ENCODE data around the gene PKDREJ. TPM values are rescaled to one million over a fixed set of nuclear protein-coding genes. Genes with fewer than 3 reads are reported as not detected.
A peak's percentile ranks its signal among the peaks of the same experiment; 100 is the strongest.

The PKDREJ gene
- total RNA-seq, 2 experiments from 2014 or later, result not detected

- no peak for TF ChIP-seq CTCF (IDR thresholded peaks at IDR 0.05)
- peak overlapping the region; percentile 91 for H3K4me3 Mint-ChIP-seq
- peak; percentile 49 for DNase-seq
- peak overlapping the region; percentile 9 for H3K27ac Mint-ChIP-seq
- H3K4me1 Mint-ChIP-seq (ENCODE audit: low read depth), result peaks cover 23% of the 10 kb centered on the region
- H3K9me3 Mint-ChIP-seq, result no peaks in the 10 kb centered on the region
- ChIA-PET CTCF (interaction anchor here (0.9 kb wide), 1 partner anchor 303 kb away, joined by 3 read pairs; no protein-coding TSS in a partner anchor), POLR2A (interaction anchor here (1.7 to 2.4 kb wide), 2 partner anchors 10 to 146 kb away, joined by 3 to 7 read pairs; partner anchors contain the start of gene PPARA)
- peak; percentile 8 for ATAC-seq
- intact Hi-C loops (cut with micrococcal nuclease), result loop anchor here (5.0 kb wide), 1 partner anchor 175 kb away; no protein-coding TSS in a partner anchor
- H3K36me3 Mint-ChIP-seq (ENCODE audit: low read depth), result peaks cover 36% of the 10 kb centered on the region
- peaks cover 4% of the 10 kb centered on the region for H3K27me3 Mint-ChIP-seq
Observed at GRCh38 chr22:46297151-46297812, 34.1 kb upstream of the PKDREJ start.

GRCh38 chr22:46296257-46297150 lies 33.4 kb upstream of the PKDREJ start, which contains the start of gene GTSE1:
Gene GTSE1 (plus strand): TSS chr22:46296870. CDS start chr22:46297401, 531 bp downstream.
- no peaks in the 10 kb centered on the region for H3K9me3 Mint-ChIP-seq
- ChIA-PET POLR2A (interaction anchor here (0.6 to 2.4 kb wide), 10 partner anchors 10 to 162 kb away, joined by 3 to 7 read pairs (median 4); partner anchors contain the start of genes CDPF1 and PPARA), CTCF (interaction anchor here (0.7 to 2.1 kb wide), 7 partner anchors 8 to 302 kb away, joined by 3 to 8 read pairs (median 4); partner anchors contain the start of gene CDPF1)
- TF ChIP-seq CTCF (IDR thresholded peaks at IDR 0.05), result peak; percentile 11
- peak; percentile 99 for DNase-seq
- peak; percentile 98 for ATAC-seq
- peak within 1 kb of the TSS; percentile 91 for H3K4me3 Mint-ChIP-seq
- peak within 1 kb of the TSS; percentile 94 for H3K27ac Mint-ChIP-seq
- H3K36me3 Mint-ChIP-seq (ENCODE audit: low read depth), result peaks cover 38% of the 10 kb centered on the region
- intact Hi-C loops (cut with micrococcal nuclease), result loop anchor here (5.0 kb wide), 1 partner anchor 174 kb away; no protein-coding TSS in a partner anchor
- peaks cover 4% of the 10 kb centered on the region for H3K27me3 Mint-ChIP-seq
- peaks cover 23% of the 10 kb centered on the region for H3K4me1 Mint-ChIP-seq (ENCODE audit: low read depth)

- ChIA-PET CTCF (interaction anchor here (1.6 to 2.1 kb wide), 4 partner anchors 45 to 289 kb away, joined by 4 to 8 read pairs (median 6); partner anchors contain the start of gene CDPF1), POLR2A (interaction anchor here (1.3 to 2.4 kb wide), 6 partner anchors 19 to 161 kb away, joined by 3 to 7 read pairs (median 4); partner anchors contain the start of genes CDPF1 and PPARA)
- TF ChIP-seq CTCF (IDR thresholded peaks at IDR 0.05), result no peak
- Mint-ChIP-seq H3K36me3 (ENCODE audit: low read depth) (peaks cover 29% of the 10 kb centered on the region), H3K27ac (peak overlapping the region; percentile 94), H3K4me1 (ENCODE audit: low read depth) (peaks cover 23% of the 10 kb centered on the region), H3K4me3 (peak overlapping the region; percentile 91), H3K27me3 (peaks cover 4% of the 10 kb centered on the region), H3K9me3 (no peaks in the 10 kb centered on the region)
- ATAC-seq (no peak), DNase-seq (no peak)
- intact Hi-C loops (cut with micrococcal nuclease), result loop anchor here (5.0 kb wide), 1 partner anchor 173 kb away; no protein-coding TSS in a partner anchor
Observed at GRCh38 chr22:46295277-46295971, 32.3 kb upstream of the PKDREJ start.

GRCh38 chr22:46294784-46295183 lies 31.6 kb upstream of the PKDREJ start:
- POLR2A ChIA-PET, result interaction anchor here (1.3 to 1.7 kb wide), 2 partner anchors 30 to 33 kb away, joined by 3 to 4 read pairs; no protein-coding TSS in a partner anchor
- DNase-seq, result no peak
- CTCF ChIA-PET, result interaction anchor here (2.1 kb wide), 1 partner anchor 173 kb away, joined by 8 read pairs; no protein-coding TSS in a partner anchor
- ATAC-seq, result no peak
- intact Hi-C loops (cut with micrococcal nuclease), result loop anchor here (5.0 kb wide), 1 partner anchor 172 kb away; no protein-coding TSS in a partner anchor
- H3K36me3 Mint-ChIP-seq (ENCODE audit: low read depth), result peaks cover 25% of the 10 kb centered on the region
- peaks cover 4% of the 10 kb centered on the region for H3K27me3 Mint-ChIP-seq
- peak overlapping the region; percentile 91 for H3K4me3 Mint-ChIP-seq
- no peaks in the 10 kb centered on the region for H3K9me3 Mint-ChIP-seq
- H3K27ac Mint-ChIP-seq, result no peak overlapping the region
- H3K4me1 Mint-ChIP-seq (ENCODE audit: low read depth), result peaks cover 23% of the 10 kb centered on the region
- no peak for TF ChIP-seq CTCF (IDR thresholded peaks at IDR 0.05)
